GM18909 (cell line): Measurements from ENCODE around the gene ACO2.

Source experiments
- ATAC-seq: cut with Tn5 transposase; IDR thresholded peaks from one replicate; pipeline ENCODE4 v1.9.1; 2021; ENCODE audit warnings: mild to moderate bottlenecking; ENCODE audit not compliant: unreplicated experiment, poor library complexity

The ACO2 gene

DNA sequence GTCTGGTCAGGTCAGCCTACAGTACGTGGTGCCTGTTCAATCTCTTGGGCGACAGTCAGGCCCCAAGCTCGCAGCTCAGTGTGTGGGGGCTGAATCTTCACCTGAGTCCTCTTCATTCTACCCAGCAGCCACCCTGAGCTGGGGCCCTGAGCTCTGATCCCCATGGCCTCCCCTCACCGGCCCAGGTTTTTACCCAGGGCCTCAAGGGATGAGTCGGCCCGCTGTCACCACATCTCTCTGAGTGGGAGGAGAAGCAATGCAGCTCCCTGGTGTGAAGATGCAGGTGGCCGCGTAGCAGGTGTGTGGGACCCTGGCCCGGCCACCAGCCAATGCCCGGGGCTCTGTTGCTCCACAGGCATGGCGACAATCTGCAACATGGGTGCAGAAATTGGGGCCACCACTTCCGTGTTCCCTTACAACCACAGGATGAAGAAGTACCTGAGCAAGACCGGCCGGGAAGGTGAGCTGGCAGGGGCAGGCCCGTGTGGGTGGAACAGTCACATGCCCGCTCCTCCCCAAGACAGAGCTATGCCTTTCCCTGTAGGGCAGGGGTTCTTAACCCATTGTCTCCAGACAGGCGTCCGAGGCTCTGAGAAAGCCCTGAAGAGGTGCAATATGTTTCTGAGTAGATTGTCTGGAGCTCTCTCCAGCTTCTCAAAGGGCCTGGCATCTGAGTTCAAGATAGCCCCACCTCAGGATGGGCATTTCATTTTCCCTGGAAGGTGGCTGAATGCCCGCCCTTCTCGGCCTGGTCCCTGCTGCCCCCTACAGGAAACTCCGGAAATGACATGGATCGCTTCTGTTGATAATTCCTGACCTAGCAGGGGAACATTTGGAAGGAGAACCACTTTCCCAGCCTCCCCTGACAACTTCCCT is 48.5 kb downstream of the ACO2 start:
- ATAC-seq: no peak

DNA sequence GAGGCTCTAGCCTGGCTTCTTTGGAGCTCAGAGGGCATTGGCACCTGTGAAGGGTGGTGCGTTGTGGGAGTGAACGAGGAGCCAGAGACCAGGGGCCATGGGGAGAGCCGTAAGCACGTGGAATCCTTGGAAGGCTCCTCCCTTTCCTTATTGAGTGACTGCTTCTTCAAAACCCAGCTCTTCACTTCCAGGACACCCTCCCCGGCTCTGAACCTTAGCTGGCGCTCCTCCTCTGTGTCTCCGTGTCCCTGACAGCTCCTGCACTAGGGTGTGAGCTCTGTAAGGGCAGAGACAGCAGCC is 49.1 kb downstream of the ACO2 start:
- no peak for ATAC-seq

- no peak for ATAC-seq
These were observed 52.2 kb downstream of the ACO2 start for GRCh38 chr22:41521126-41521525.

DNA sequence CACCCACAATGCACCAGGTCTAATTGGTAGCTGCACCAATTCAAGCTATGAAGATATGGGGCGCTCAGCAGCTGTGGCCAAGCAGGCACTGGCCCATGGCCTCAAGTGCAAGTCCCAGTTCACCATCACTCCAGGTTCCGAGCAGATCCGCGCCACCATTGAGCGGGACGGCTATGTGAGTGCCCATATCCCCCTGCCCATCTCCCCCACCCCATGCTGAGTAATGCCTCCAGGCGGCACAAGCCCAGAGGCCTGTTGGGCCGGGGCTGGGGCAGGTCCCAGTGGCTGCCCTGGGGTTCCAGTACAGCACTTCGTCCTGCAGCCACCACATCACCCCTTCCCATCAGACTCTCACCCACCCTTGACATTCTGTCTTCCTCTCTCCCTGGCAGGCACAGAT is 53.9 kb downstream of the ACO2 start:
- no peak for ATAC-seq

- ATAC-seq: no peak
These were observed 54.7 kb downstream of the ACO2 start for GRCh38 chr22:41523464-41524221.

GRCh38 chr22:41524251-41524661 is 55.3 kb downstream of the ACO2 start:
- no peak for ATAC-seq

GRCh38 chr22:41524809-41525449 is 56.0 kb downstream of the ACO2 start:
- no peak for ATAC-seq

DNA sequence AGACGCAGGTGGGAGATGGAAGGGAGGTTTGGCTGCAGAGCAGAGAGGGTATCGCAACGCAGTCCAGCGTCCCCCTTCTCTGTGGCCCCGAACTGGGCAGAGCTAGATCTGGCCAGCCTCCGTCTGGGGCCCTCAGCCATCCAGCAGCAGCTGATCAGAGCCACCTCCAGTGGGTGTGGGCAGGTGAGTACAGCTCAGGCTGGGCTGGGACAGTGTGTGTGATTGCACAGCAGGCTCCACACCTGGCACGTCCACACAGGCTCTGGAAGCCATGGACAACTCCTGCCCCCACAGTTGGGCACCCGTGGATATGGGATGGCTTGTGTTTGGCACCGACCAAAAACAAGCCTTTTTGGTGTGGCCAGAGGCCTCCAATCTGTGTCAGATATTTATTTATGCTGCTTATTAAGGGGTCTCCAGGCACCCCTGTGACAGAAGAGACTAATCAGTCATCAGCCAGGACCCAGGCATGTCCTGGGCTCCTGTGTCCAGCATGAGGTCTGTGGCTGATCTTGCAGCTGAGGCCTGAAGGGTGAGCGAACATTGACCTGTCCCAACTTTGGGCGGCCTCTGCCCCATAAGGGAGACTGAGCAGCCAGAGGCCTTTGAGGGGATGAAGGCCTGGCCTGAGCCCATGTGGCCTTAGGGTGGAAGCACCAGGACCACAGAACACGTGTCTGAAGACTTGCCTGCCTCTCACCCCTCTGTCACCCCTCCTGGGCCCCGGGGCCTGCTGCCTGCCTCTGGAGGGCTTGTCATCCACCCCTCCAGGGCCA is 56.7 kb downstream of the ACO2 start:
- ATAC-seq: no peak

DNA sequence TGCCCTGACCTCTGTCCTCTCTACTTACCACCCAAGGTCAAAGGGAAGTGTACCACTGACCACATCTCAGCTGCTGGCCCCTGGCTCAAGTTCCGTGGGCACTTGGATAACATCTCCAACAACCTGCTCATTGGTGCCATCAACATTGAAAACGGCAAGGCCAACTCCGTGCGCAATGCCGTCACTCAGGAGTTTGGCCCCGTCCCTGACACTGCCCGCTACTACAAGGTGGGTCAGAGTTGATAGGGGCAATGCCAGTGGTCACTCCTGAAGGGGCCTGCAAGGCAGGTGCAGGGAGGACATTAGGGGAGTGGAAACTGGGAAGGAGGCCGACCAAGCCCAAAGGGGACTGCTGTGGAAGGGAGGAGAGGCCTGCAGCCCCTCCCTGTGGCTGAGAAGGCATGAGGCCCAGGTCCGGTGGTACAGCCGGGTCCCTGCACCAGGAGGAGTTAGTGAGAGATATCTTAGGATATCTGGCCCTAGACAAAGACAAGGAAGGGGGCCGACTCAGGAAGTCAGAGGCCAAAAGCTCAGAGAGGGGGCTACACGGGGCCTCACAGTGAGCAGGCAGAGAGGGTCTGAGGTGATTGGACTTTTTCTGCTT is 57.4 kb downstream of the ACO2 start:
- ATAC-seq: no peak

DNA sequence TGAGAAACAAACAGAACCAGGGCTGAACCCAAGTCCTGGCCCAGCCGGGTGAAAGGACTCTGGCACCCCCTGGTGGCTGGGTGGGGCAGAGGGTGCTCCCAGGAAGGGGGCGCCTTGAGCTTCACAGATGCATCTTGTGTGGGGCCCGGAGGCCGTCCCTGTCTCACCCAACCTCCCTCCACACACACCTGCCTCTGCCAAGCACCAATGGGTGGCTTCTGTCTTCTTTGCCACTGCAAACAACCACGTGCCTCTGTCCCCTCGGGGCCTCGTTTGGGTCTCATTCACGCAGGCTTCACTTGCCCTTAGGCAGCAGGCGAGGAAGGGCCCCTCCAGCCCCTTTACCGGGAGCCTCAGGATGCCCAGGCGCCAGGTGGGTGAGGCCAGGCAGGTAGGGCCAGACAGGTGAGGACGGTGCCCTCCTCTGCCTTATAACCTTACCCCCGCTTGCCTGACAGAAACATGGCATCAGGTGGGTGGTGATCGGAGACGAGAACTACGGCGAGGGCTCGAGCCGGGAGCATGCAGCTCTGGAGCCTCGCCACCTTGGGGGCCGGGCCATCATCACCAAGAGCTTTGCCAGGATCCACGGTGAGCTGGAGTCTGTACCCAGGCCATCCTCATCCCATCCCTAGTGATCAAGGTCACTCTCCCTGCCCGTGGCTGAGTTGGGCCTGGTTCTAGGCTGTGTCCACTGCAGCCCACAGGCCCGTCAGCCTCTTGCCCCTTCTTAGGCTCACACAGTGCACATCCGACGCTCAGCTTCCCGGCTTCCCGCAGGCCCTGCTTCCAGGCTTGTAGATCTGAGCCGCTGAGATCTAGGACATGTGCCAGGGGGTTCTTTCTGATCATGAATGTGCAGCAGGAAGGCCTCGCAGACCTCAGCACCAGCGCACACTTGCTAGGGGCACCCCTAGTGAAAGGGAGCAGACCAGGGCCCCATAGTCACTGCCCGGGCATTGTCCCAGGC is 58.2 kb downstream of the ACO2 start:
- no peak for ATAC-seq

GRCh38 chr22:41528132-41528766 is 59.3 kb downstream of the ACO2 start:
- no peak for ATAC-seq

DNA sequence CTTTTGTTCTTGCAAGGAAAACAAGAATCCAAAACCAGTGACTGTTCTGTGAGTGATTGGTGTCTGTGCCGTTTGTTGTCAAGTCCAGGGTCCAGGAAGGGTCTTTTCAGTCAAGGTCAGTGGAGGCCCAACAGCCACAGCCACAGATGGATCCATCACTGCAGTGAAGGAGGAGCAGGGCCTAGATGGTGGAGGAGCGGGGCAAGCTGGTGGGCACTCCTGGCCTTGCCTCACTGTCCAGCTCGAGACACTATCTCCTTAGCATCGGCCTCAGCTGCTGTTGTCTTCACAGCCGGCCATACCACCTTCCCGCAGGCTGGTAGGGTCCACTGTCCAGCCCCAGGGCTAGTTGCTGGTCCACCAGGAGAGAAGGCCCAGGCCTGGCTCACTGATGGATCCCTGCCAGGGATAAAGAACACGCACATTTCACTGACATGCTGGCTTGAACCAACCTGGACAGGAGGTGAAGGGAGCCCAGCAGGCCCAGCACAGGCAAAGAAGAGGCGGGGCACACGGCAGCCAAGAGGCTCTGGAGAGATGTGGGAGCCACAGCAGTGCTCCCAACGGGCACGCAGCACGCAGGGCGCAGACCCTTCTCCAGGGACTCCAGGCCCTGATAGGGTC is 60.1 kb downstream of the ACO2 start:
- ATAC-seq: no peak

DNA sequence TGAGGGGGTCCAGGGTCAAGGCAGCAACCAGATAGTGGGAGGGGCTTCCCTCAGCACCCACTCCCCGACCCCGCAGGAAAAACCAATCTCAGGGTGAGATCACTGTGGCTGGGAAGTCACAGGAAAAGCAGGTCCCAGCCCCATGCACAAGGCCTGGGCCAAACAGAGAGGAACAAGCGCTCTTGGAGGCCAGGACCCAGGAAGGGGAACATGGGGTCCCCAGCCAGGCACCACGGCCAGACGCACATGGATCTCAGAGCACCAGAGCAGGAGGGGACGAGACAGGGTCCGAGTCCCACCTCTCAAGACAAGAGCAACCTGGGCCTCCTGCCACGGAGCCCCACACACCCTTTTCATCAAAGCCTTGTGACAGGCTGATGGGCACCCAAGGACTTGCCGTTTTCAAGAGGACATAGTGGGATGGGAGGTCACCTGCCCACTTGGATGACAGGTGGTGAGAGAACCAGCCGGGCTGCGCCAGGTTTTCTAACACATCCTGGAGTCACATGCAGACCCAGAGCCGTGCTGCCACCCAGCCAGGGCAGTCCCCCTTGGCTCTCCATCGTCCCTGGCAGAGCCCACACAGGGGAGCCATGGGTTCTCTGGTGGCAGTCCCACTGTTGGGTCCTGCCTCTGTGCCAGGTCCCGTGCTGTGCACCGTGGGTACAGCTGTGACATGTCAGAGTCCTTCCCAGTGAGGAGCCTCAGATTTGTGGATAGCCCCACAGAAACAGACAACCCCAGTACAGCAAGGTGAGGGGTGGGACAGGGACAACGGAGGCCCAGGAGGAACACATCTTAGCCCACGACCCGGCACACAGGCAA is 62.2 kb downstream of the ACO2 start:
- ATAC-seq: no peak

DNA sequence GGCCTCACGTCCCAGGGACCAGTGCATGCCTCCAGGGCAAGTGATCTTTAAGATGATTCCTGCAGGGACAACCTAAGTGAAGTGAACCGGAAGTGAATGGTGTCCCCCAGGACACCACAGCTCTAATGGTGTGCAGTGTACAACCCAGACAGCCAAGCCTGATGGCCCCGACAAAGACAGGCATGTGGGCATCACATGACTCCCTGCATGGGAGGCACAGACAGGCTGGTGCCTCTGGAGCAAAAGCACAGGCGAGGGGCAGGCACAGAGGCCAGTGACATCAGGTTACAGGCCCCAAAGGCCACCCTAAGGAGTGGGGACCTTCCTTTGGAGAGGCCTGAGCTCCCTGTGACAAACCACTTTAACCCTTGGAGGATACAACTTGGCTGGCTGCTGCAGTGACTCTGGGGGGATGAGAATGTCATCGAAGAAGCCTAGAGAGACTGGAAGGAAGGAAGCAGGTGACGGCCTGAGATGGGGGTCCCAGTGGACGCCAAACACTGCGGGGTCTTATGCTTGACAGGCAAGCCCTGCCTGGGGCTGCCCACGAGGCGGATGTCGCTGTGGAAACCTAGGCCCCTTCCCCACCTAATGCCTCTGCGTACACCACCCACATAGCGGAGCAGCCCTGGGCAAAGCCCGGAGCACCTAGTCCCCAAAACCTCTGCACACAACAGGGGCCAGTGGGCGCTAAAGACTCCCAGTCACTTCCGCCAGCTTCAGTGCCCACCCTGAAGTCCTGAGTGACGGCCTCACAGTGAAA is 63.0 kb downstream of the ACO2 start:
- no peak for ATAC-seq

DNA sequence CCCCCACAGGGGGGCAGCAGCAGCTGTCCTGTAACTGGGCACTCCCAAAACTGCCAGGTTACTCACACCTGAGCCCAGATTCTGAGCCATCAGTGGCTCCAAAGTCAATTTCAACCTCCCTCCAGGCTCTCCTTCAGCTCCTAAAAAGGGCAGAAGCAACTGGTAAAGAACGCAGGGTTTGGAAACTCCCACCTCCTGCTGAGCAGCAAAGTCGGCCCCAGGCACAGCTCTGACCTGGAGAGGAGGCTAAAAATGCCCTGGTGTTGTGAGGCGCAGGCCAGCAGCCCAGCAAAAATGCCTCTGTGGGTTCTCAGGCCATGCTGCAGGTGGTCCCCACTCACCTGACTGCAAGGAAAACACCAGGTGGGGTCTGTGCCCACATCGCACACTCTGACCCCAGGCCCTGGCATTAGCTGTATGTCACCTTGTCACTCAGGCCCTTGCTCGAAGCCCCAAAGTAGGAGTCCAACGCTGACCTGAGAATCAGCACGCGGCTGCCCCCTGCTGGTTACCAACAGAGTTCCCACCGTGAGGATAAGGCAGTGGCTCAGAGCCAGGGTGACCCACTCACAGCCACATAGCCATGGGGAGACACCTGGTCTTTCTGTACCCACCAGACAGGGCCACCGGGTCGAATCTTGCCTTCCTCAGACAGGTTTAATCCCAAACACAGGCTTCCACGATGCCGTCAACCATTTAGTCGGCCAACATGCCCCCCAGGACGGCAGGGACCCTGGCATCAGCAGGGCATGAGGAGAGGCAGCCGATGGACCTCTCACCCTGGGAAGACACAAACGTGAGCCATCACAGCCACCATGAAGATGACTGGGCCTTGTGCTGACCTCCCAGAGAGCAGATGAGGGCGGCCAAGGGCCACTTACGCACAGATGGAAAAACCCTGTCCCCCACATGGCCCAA is 64.2 kb downstream of the ACO2 start:
- no peak for ATAC-seq

DNA sequence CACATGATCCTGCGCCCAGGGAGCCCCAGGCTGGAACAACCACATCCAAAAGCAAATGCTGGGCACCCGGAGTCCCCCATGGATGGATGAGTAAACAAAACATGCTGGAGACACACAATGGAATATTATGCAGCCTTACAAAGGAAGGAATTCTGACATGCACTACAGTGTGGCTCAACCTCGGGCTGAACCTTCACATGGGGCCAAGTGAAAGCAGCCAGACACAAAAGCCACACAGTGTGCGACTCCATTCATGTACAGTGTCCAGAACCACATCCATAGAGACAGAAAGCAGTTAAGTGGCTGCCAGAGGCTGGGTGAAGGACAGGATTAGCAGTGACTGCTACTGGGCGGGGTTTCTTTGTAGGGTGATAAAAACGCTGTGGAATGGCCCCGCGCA is 65.3 kb downstream of the ACO2 start:
- no peak for ATAC-seq
